GM12801 (cell line): ENCODE data around the gene TDRD12.

Experiments
- CTCF ChIP-seq: IDR thresholded peaks from one replicate; pipeline ENCODE4 v1.5.1; 2011; ENCODE audit warnings: control low read depth; ENCODE audit not compliant: insufficient read length; ENCODE audit errors: extremely low read depth

Gene TDRD12

GRCh38 chr19:32751066-32751465 is 31.5 kb downstream of the TDRD12 start:
- no peak for TF ChIP-seq CTCF

GRCh38 chr19:32757189-32757588 is 37.6 kb downstream of the TDRD12 start:
- no peak for TF ChIP-seq CTCF

- no peak for TF ChIP-seq CTCF
These were observed 48.5 kb downstream of the TDRD12 start for GRCh38 chr19:32767951-32768679.

- TF ChIP-seq CTCF, result no peak
These were observed 52.0 kb downstream of the TDRD12 start for GRCh38 chr19:32771596-32771995.

GRCh38 chr19:32773126-32773525 is 53.6 kb downstream of the TDRD12 start:
- TF ChIP-seq CTCF, result no peak

GRCh38 chr19:32779082-32779481 is 59.5 kb downstream of the TDRD12 start:
- no peak for TF ChIP-seq CTCF

- no peak for TF ChIP-seq CTCF
These were observed 61.7 kb downstream of the TDRD12 start for GRCh38 chr19:32781280-32781679.
